CD4-positive, alpha-beta memory T cell (primary cell): ENCODE measurements around the gene PDSS2. TPM values are rescaled to one million over a fixed set of nuclear protein-coding genes. Genes with fewer than 3 reads are reported as not detected.
A peak's percentile ranks its signal among the peaks of the same experiment; 100 is the strongest.

Source experiments
- CTCF ChIA-PET: fragments of 350-600 bp; sonication (Branson Sonifier 250); formaldehyde crosslinking; loops from one replicate; lab custom pipeline; 2021; ENCODE audit warnings: inconsistent platforms; ENCODE audit not compliant: partially characterized antibody; lab: Charles Lee
- POLR2A ChIA-PET: fragments of 350-600 bp; sonication (Branson Sonifier 250); formaldehyde crosslinking; loops from one replicate; lab custom pipeline; 2021; ENCODE audit not compliant: partially characterized antibody; lab: Charles Lee
- DNase-seq, 5 donors: peaks; one replicate each; pipeline versions ENCODE4 v3.0.0 to v3.0.0-alpha.2; 2020 to 2022; ENCODE audit warnings: mixed read lengths in 1 of 5
- H3K27ac ChIP-seq: one replicate; pipeline ENCODE4 v1.7.0; 2013; ENCODE audit warnings: low read depth, low read length
- H3K27me3 ChIP-seq: 2 replicates; pipeline ENCODE4 v1.7.0; 2013; ENCODE audit warnings: mild to moderate bottlenecking, low read length, moderate library complexity; ENCODE audit not compliant: insufficient read depth
- H3K36me3 ChIP-seq: 2 replicates; pipeline ENCODE4 v1.7.0; 2013; ENCODE audit warnings: mild to moderate bottlenecking, low read length, moderate library complexity; ENCODE audit not compliant: insufficient read depth
- H3K4me1 ChIP-seq: 2 replicates; pipeline ENCODE4 v1.7.0; 2013; ENCODE audit warnings: mild to moderate bottlenecking, low read length, moderate library complexity; ENCODE audit not compliant: insufficient read depth
- H3K4me3 ChIP-seq, 2 donors: one replicate each; pipeline ENCODE4 v1.7.0; 2013; ENCODE audit warnings: low read length in 2 of 2, mild to moderate bottlenecking in 1 of 2
- H3K9me3 ChIP-seq, 2 donors: one replicate each; pipeline ENCODE4 v1.7.0; 2013; ENCODE audit warnings: low read length in 2 of 2, control low read depth in 1 of 2; ENCODE audit not compliant: control insufficient read depth in 1 of 2
- H3K27ac Mint-ChIP-seq, 7 donors: one replicate each; pipeline ENCODE4 v1.8.0; 2020 to 2021; ENCODE audit warnings: mixed read lengths in 7 of 7, mild to moderate bottlenecking in 6 of 7, inconsistent platforms in 3 of 7, moderate library complexity in 3 of 7
- H3K27me3 Mint-ChIP-seq, 2 donors: one replicate each; pipeline ENCODE4 v1.8.0; 2020 to 2021; ENCODE audit warnings: mixed read lengths in 2 of 2
- H3K36me3 Mint-ChIP-seq, 2 donors: one replicate each; pipeline ENCODE4 v1.8.0; 2020 to 2021; ENCODE audit warnings: mixed read lengths in 2 of 2, inconsistent platforms in 1 of 2, mild to moderate bottlenecking in 1 of 2
- H3K4me1 Mint-ChIP-seq, 4 donors: one replicate each; pipeline ENCODE4 v1.8.0; 2020 to 2021; ENCODE audit warnings: mixed read lengths in 4 of 4, mild to moderate bottlenecking in 1 of 4
- H3K4me3 Mint-ChIP-seq, 8 donors: one replicate each; pipeline ENCODE4 v1.8.0; 2020 to 2021; ENCODE audit warnings: mixed read lengths in 8 of 8, mild to moderate bottlenecking in 7 of 8, moderate library complexity in 6 of 8, inconsistent platforms in 3 of 8
- H3K9me3 Mint-ChIP-seq, 8 donors: one replicate each; pipeline ENCODE4 v1.8.0; 2020 to 2021; ENCODE audit warnings: mixed read lengths in 8 of 8, mild to moderate bottlenecking in 5 of 8, inconsistent platforms in 3 of 8, moderate library complexity in 1 of 8
- intact Hi-C: fragments of 100-400 bp; cut with micrococcal nuclease; formaldehyde crosslinking; loops from one replicate; pipeline ENCODE4 v1.15.1; 2023
- polyA plus RNA-seq, 2 donors: library from polyadenylated mRNA; unstranded; fragments of 300-500 nt; fragmentation: Illumina TruSeq; gene quantifications; one replicate each; pipeline ENCODE4 v1.2.3, GENCODE V29; 2021
- total RNA-seq, 2 experiments: library from RNA; stranded (reverse); gene quantifications; one replicate each; pipeline ENCODE4 v1.2.3, GENCODE V29; 2021

PDSS2 gene
- total and polyA plus RNA-seq, 4 experiments from 2014 or later = 10.0 to 14.3 (median 12.2) TPM

DNA sequence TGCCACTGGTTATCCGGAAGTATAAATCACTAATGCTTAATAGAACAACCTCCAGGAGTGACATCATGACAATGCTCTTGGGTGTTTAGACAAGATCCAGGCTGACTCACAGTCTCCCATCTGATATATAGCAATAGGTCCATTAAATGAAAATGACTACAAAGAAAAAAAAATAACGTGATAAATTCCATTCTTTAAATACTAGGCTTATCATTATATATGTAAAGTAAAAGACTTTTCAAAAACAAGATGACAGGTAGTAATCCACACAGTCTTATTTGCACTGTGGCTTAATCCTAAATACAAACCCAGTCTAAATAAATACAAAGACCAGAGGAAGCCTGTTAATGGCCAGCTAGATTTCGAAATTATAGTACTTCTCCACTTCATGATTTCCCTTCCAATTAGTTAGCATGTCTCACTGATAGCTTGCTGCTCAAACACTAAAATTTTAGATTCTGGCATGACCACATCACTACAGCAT, 195.0 kb downstream of the PDSS2 start:
- peaks cover 0 to 1% (median 0%) of the 10 kb centered on the region in 4 donors for H3K4me1 Mint-ChIP-seq
- DNase-seq = no peak
- no peak overlapping the region for H3K4me3 Mint-ChIP-seq
- H3K9me3 Mint-ChIP-seq = no peaks in the 10 kb centered on the region
- intact Hi-C loops = no loop called here
- peaks cover 7 to 11% of the 10 kb centered on the region in 2 donors for H3K36me3 Mint-ChIP-seq
- H3K27me3 Mint-ChIP-seq = no peaks in the 10 kb centered on the region
- Histone ChIP-seq H3K36me3 (no peaks in the 10 kb centered on the region), H3K4me3 (no peak overlapping the region), H3K27me3 (no peaks in the 10 kb centered on the region), H3K4me1 (no peaks in the 10 kb centered on the region), H3K27ac (no peak overlapping the region), H3K9me3 (no peaks in the 10 kb centered on the region)
- H3K27ac Mint-ChIP-seq = no peak overlapping the region
- ChIA-PET POLR2A (no interaction called here), CTCF (no interaction called here)

DNA sequence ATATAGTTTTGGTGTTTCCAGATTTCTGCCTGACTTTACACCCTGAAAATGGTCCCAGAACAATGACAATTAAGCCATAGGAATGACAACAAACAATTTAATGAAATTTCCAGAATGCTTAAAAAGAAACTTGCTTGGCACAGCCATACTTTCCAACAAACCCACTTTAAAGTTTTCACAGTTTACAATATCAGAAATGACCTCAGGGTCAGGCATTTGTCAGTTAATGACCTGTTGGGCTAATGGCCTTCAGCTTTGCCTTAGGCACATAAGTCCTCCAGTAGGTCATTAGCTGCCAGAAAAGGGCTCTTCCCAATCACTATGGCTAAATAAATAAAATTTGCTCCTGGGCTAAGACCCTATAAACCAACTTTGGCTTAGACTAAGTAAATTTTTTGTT, 199.4 kb downstream of the PDSS2 start:
- peaks cover 7 to 8% of the 10 kb centered on the region in 2 donors for H3K36me3 Mint-ChIP-seq
- no peaks in the 10 kb centered on the region for H3K36me3 ChIP-seq
- H3K4me3 ChIP-seq = no peak overlapping the region
- no peak overlapping the region for H3K27ac ChIP-seq
- ChIA-PET POLR2A (no interaction called here), CTCF (no interaction called here)
- no peak overlapping the region for H3K27ac Mint-ChIP-seq
- no peaks in the 10 kb centered on the region for H3K27me3 ChIP-seq
- H3K4me1 Mint-ChIP-seq = no peaks in the 10 kb centered on the region
- H3K27me3 Mint-ChIP-seq = no peaks in the 10 kb centered on the region
- intact Hi-C loops = no loop called here
- no peaks in the 10 kb centered on the region for H3K9me3 Mint-ChIP-seq
- H3K4me3 Mint-ChIP-seq = no peak overlapping the region
- no peaks in the 10 kb centered on the region for H3K9me3 ChIP-seq
- H3K4me1 ChIP-seq = no peaks in the 10 kb centered on the region
- no peak for DNase-seq

DNA sequence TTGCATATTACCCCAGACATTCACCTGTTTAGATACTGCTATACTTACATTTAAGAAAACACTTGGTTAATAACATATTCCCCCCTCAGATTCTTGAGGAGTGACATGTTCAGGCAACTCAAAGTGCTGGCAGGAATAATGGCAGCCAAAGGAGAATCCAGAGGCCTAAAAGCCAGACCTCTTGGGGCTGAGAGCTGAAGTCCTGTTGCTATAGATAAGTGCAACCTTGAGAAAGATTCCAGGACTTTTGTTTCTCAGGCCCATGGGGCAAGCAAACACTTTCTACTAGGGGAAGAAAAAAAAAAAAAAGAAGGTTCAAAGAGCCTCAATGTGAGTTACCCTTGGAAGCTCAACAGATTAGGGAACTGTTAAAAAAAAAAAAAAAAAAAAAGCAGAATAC, 211.2 kb downstream of the PDSS2 start:
- Mint-ChIP-seq H3K4me1 (no peaks in the 10 kb centered on the region), H3K4me3 (no peak overlapping the region), H3K9me3 (no peaks in the 10 kb centered on the region), H3K27ac (no peak overlapping the region), H3K27me3 (no peaks in the 10 kb centered on the region), H3K36me3 (peaks cover 9 to 12% of the 10 kb centered on the region in 2 donors)
- H3K36me3 ChIP-seq = no peaks in the 10 kb centered on the region
- H3K27me3 ChIP-seq = no peaks in the 10 kb centered on the region
- H3K27ac ChIP-seq = no peak overlapping the region
- no peak for DNase-seq
- ChIA-PET POLR2A (no interaction called here), CTCF (no interaction called here)
- H3K4me1 ChIP-seq = no peaks in the 10 kb centered on the region
- H3K9me3 ChIP-seq = no peaks in the 10 kb centered on the region
- H3K4me3 ChIP-seq = no peak overlapping the region
- intact Hi-C loops = no loop called here

DNA sequence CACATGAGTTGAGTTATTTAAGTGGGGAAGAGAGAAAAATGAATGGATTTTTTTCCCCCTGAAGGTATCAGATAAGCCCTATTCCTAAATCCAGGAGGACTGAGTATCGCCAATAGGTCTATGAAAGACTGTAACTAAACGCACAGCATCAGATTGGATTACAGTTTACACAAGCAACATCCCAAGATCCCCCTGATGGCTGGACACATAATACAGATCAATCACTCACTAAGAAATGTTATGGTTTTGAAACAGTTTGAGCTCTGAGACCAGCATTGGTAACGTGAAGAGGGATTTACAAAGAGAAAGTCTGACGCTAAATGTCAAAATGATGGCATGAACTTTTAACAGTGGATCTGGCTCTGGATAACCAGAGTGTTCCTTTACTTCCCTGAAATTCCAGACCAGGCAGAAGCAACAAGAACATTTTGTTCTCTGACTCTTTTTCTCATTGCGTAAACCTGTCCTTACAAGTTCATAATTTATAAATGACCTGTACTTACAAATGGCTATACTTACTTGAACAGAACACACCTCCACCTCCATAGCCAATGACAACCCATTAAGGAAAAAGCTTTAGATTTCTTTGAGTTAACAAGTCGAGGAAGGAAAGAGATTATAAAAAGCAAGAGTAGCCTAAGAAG, 212.3 kb downstream of the PDSS2 start:
- Histone ChIP-seq H3K4me3 (no peak overlapping the region), H3K4me1 (no peaks in the 10 kb centered on the region), H3K9me3 (no peaks in the 10 kb centered on the region), H3K36me3 (no peaks in the 10 kb centered on the region), H3K27ac (no peak overlapping the region), H3K27me3 (no peaks in the 10 kb centered on the region)
- H3K4me1 Mint-ChIP-seq = no peaks in the 10 kb centered on the region
- no peaks in the 10 kb centered on the region for H3K9me3 Mint-ChIP-seq
- intact Hi-C loops = no loop called here
- CTCF ChIA-PET = no interaction called here
- H3K27me3 Mint-ChIP-seq = no peaks in the 10 kb centered on the region
- POLR2A ChIA-PET = no interaction called here
- H3K36me3 Mint-ChIP-seq = peaks cover 9 to 12% of the 10 kb centered on the region in 2 donors
- H3K4me3 Mint-ChIP-seq = no peak overlapping the region
- DNase-seq = no peak
- no peak overlapping the region for H3K27ac Mint-ChIP-seq

DNA sequence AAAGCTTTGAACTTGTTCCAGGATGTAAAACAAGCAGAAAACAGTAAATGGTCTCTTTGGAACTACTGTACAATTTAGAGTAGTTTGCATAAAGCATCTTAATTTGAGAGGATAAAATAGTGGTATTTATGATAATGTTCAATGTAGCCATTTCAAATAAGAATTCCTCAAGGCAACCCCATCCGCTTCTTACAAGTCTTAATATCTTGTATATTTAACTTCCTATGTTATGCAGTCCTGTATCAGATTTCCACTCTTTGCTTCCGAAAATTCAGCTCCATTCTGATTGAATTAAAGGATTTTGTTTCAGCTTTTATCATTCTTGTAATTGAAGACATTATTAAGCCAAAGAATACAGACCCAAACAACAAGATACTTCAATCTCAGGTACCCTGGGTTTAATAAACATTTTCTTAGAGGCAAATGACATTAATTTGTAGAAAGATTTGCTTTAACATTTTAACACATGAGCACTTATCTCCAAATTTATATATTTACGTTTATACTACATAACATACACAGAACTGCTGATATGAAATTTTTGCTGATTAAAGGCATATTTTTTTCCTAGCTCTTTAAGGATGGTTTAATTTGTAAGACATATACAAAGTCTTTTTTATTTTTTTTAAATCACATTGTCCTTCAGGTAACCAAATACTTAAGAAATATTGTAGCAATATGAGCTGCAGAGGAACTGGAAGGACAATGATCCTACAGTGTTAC, 213.0 kb downstream of the PDSS2 start:
- Mint-ChIP-seq H3K36me3 (peaks cover 12 to 17% of the 10 kb centered on the region in 2 donors), H3K9me3 (no peaks in the 10 kb centered on the region)
- CTCF ChIA-PET = no interaction called here

DNA sequence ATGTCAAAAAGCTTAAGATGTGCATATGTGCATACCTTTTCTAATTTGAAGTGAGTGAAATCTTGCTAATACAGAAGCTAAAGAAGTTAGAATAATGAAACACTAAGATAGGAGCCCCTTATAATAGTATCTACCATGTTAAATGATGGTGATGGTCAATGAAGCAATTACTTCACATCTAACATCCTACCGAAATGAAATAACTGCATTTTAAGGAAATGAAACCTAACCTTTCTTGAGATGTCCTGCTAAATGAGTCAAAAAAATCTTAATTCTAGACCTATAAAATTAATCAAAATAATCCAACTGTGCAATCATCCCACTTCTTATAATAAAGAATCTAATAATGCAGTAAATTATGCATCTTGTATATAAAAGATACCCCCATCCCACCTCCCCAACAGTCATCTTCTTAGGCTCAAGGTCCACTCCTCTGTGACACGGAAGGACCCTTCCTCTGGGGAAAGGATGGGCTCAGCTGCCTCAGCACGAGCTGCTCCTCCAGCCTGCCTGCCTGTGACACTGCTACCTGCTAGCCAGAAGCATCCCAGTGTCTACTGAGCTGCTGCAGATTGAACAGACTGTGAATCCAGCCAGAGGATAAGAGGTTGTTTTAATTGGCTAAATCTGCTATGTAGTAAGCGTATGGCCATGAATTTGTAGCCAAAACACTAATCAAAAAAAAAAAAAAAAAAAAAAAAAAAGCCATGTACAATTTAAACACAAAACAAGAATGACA, 214.5 kb downstream of the PDSS2 start:
- ChIA-PET POLR2A (no interaction called here), CTCF (no interaction called here)
- Mint-ChIP-seq H3K27ac (no peak overlapping the region), H3K4me3 (no peak overlapping the region), H3K27me3 (no peaks in the 10 kb centered on the region), H3K36me3 (peaks cover 16 to 19% of the 10 kb centered on the region in 2 donors), H3K9me3 (no peaks in the 10 kb centered on the region), H3K4me1 (no peaks in the 10 kb centered on the region)
- H3K27me3 ChIP-seq = no peaks in the 10 kb centered on the region
- H3K27ac ChIP-seq = no peak overlapping the region
- H3K4me1 ChIP-seq = no peaks in the 10 kb centered on the region
- H3K36me3 ChIP-seq = no peaks in the 10 kb centered on the region
- intact Hi-C loops = no loop called here
- no peak overlapping the region for H3K4me3 ChIP-seq
- no peaks in the 10 kb centered on the region for H3K9me3 ChIP-seq
- no peak for DNase-seq

More for the DNA sequence above, 213.0 kb downstream of the PDSS2 start:
- no peaks in the 10 kb centered on the region for H3K4me1 ChIP-seq
- no peak for DNase-seq
- no peaks in the 10 kb centered on the region for H3K27me3 ChIP-seq
- Mint-ChIP-seq H3K4me1 (no peaks in the 10 kb centered on the region), H3K4me3 (no peak overlapping the region), H3K27ac (no peak overlapping the region), H3K27me3 (no peaks in the 10 kb centered on the region)
- POLR2A ChIA-PET = no interaction called here
- H3K9me3 ChIP-seq = no peaks in the 10 kb centered on the region
- no peak overlapping the region for H3K27ac ChIP-seq
- H3K36me3 ChIP-seq = no peaks in the 10 kb centered on the region
- H3K4me3 ChIP-seq = no peak overlapping the region
- intact Hi-C loops = no loop called here

DNA sequence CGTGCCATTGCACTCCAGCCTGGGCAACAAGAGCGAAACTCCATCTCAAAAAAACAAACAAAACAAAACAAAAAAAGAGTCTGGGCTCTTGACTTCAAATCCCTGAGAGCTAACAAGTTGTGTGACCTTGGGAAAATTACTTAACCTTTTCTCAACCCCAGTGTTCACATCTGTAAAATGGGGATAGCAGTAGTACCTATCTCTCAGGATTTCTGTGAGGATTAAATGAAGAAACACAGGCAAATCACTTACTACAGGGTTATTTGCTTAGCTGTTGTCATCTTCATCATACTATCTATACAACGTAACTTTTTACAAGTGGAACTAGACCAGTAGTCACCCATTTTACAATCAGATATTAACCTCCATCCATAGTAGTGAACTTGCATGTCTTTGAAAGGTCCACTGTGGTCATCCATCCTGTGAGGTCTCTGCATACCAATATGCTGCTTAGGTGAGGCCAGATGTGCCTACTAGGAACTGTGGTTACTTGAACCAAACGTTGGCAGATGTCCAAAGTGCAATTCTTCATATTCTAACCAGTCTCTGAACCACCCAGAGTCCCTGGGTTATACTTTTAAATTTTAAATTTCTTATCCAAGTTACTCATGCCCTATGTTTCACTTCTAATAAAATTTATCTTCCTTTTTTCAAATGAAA, 215.2 kb downstream of the PDSS2 start:
- H3K36me3 Mint-ChIP-seq = peaks cover 16 to 21% of the 10 kb centered on the region in 2 donors
- H3K4me3 Mint-ChIP-seq = no peak overlapping the region
- Histone ChIP-seq H3K27ac (no peak overlapping the region), H3K4me1 (no peaks in the 10 kb centered on the region), H3K9me3 (no peaks in the 10 kb centered on the region), H3K27me3 (no peaks in the 10 kb centered on the region), H3K4me3 (no peak overlapping the region), H3K36me3 (no peaks in the 10 kb centered on the region)
- POLR2A ChIA-PET = no interaction called here
- no peaks in the 10 kb centered on the region for H3K9me3 Mint-ChIP-seq
- H3K4me1 Mint-ChIP-seq = no peaks in the 10 kb centered on the region
- no peak for DNase-seq
- H3K27me3 Mint-ChIP-seq = no peaks in the 10 kb centered on the region
- peak overlapping the region in 1 of 7 donors; percentile 53 for H3K27ac Mint-ChIP-seq
- CTCF ChIA-PET = no interaction called here
- intact Hi-C loops = no loop called here
